Upper lobe of left lung (tissue), 6 donors: ENCODE results near the gene NR2C2. TPM values are rescaled to one million over a fixed set of nuclear protein-coding genes. Genes with fewer than 3 reads are reported as not detected.

Experiments used
- ATAC-seq, 2 donors: fragments of 200-7000 bp; cut with Tn5 transposase; one replicate each; pipeline ENCODE4 v1.9.1; 2022; ENCODE audit warnings: mild to moderate bottlenecking in 2 of 2, moderate library complexity in 2 of 2; ENCODE audit not compliant: low FRiP score in 2 of 2
- DNase-seq, 2 donors: peaks; one replicate each; pipeline ENCODE4 v3.0.0-alpha.2; 2019 to 2020
- H3K27ac ChIP-seq, 4 donors: fragments of 200-600 bp; sonication (generic); one replicate each; pipeline ENCODE4 v1.5.1; 2016 to 2019
- H3K27me3 ChIP-seq, 4 donors: fragments of 200-600 bp; sonication (generic); one replicate each; pipeline ENCODE4 v1.5.1; 2017 to 2019
- H3K36me3 ChIP-seq, 4 donors: fragments of 200-600 bp; sonication (generic); one replicate each; pipeline ENCODE4 v1.5.1; 2016 to 2019
- H3K4me1 ChIP-seq, 4 donors: fragments of 200-600 bp; sonication (generic); one replicate each; pipeline ENCODE4 v1.5.1; 2018 to 2019
- H3K4me3 ChIP-seq, 4 donors: fragments of 200-600 bp; sonication (generic); one replicate each; pipeline ENCODE4 v1.5.1; 2017 to 2019; ENCODE audit warnings: mild to moderate bottlenecking in 2 of 4, moderate library complexity in 1 of 4
- H3K9me3 ChIP-seq, 4 donors: fragments of 200-600 bp; sonication (generic); one replicate each; pipeline ENCODE4 v1.5.1; 2018 to 2019
- CTCF ChIP-seq, 6 experiments: fragments of 450-650 bp in 4 of 6; fragments of 200-600 bp in 2 of 6; sonication (generic) in 2 of 6; IDR thresholded peaks; one replicate each; pipeline ENCODE4 v1.5.1; 2016 to 2019; ENCODE audit warnings: antibody characterized with exemption in 6 of 6
- EP300 ChIP-seq, 4 donors: sonication (generic); formaldehyde crosslinking; IDR thresholded peaks; one replicate each; pipeline ENCODE4 v1.5.1; 2017; ENCODE audit warnings: antibody characterized with exemption in 4 of 4, control low read depth in 2 of 4
- POLR2A ChIP-seq, 4 donors: fragments of 450-650 bp; IDR thresholded peaks; one replicate each; pipeline ENCODE4 v1.5.1; 2016 to 2017; ENCODE audit warnings: antibody characterized with exemption in 4 of 4, mild to moderate bottlenecking in 2 of 4
- POLR2AphosphoS5 ChIP-seq, 2 donors: sonication (generic); formaldehyde crosslinking; IDR thresholded peaks; one replicate each; pipeline ENCODE4 v1.5.1; 2017; ENCODE audit warnings: antibody characterized with exemption in 2 of 2
- WGBS, 2 donors: methylation state at CpG; one replicate each; pipeline ENCODE4 v1.1.5; 2017 to 2018; 5-methylcytosine and 5-hydroxymethylcytosine counted together
- total RNA-seq, 6 donors: library from RNA; depleted of rRNA in 4 of 6; stranded (reverse); fragments of >200 nt in 4 of 6; gene quantifications; one replicate each; pipeline versions ENCODE4 v1.1.0 to v1.2.1, GENCODE V29; 2016 to 2021
- donor health status: DM: no; HTN: no; CAD: no; lungs with moderate emphysema.
- donor health status: DM: no; HTN: yes; CAD: no; lungs with severe emphysema.

Gene NR2C2
- total RNA-seq, 6 donors from 2014 or later: 24.9 to 54.0 (median 46.6) TPM

GRCh38 chr3:15015456-15015855, 68.1 kb downstream of the NR2C2 start:
- H3K36me3 ChIP-seq: peaks cover 17 to 83% (median 57%) of the 10 kb centered on the region in 4 donors
- no peak for DNase-seq
- no peak for TF ChIP-seq EP300 (IDR thresholded peaks at IDR 0.05)
- TF ChIP-seq POLR2AphosphoS5 (IDR thresholded peaks at IDR 0.05): no peak
- TF ChIP-seq POLR2A (IDR thresholded peaks at IDR 0.05): no peak
- TF ChIP-seq CTCF (IDR thresholded peaks at IDR 0.05): no peak
- H3K9me3 ChIP-seq: no peaks in the 10 kb centered on the region
- H3K4me1 ChIP-seq: no peaks in the 10 kb centered on the region
- H3K27ac ChIP-seq: no peak overlapping the region
- no peak for ATAC-seq
- WGBS, 2 donors: 85 to 87% methylated on average over 4 of the region's 4 CpGs
- H3K4me3 ChIP-seq: no peak overlapping the region
- H3K27me3 ChIP-seq: no peaks in the 10 kb centered on the region

DNA sequence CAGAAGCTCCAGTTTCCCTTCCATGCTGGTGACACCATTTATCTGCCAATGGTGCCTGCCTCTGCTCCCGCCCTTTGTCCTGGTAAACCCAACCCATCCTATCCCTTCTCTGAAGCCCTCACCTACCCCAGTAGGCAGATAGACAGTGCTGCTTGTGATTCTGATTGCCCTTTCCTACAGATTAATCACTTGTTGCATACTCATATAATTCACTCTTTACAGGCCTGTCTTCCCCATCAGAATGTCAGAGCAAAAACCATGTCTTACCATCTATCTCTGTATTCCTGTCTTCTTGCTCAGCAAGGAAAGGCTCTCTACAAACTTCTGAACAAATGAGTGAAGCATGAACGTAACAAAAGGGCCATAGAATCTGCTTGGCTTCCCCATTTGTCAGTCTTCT, 69.8 kb downstream of the NR2C2 start:
- no peak for ATAC-seq
- WGBS, 2 donors: 98 to 100% methylated on average over 2 of the region's 2 CpGs
- peaks cover 23 to 93% (median 71%) of the 10 kb centered on the region in 4 donors for H3K36me3 ChIP-seq

GRCh38 chr3:15023249-15023648, 75.9 kb downstream of the NR2C2 start:
- ATAC-seq: no peak
- WGBS, 2 donors: 66 to 80% methylated on average over 5 of the region's 5 CpGs
- peaks cover 18 to 97% (median 78%) of the 10 kb centered on the region in 4 donors for H3K36me3 ChIP-seq

More for the DNA sequence above, 69.8 kb downstream of the NR2C2 start:
- Histone ChIP-seq H3K4me3 (no peak overlapping the region), H3K27ac (no peak overlapping the region), H3K4me1 (no peaks in the 10 kb centered on the region), H3K27me3 (no peaks in the 10 kb centered on the region), H3K9me3 (no peaks in the 10 kb centered on the region)
- DNase-seq: no peak
- TF ChIP-seq EP300 (IDR thresholded peaks at IDR 0.05) (no peak), CTCF (IDR thresholded peaks at IDR 0.05) (no peak), POLR2AphosphoS5 (IDR thresholded peaks at IDR 0.05) (no peak), POLR2A (IDR thresholded peaks at IDR 0.05) (no peak)

GRCh38 chr3:15023719-15024118, 76.3 kb downstream of the NR2C2 start:
- TF ChIP-seq POLR2A (IDR thresholded peaks at IDR 0.05) (no peak), POLR2AphosphoS5 (IDR thresholded peaks at IDR 0.05) (no peak), CTCF (IDR thresholded peaks at IDR 0.05) (no peak), EP300 (IDR thresholded peaks at IDR 0.05) (no peak)
- Histone ChIP-seq H3K27ac (no peak overlapping the region), H3K4me3 (no peak overlapping the region), H3K9me3 (no peaks in the 10 kb centered on the region), H3K27me3 (no peaks in the 10 kb centered on the region), H3K4me1 (no peaks in the 10 kb centered on the region), H3K36me3 (peaks cover 16 to 97% (median 78%) of the 10 kb centered on the region in 4 donors)
- ATAC-seq: no peak
- DNase-seq: no peak
- WGBS, 2 donors: 91 to 94% methylated on average over 2 of the region's 2 CpGs

More at GRCh38 chr3:15023249-15023648, 75.9 kb downstream of the NR2C2 start:
- Histone ChIP-seq H3K4me1 (no peaks in the 10 kb centered on the region), H3K27me3 (no peaks in the 10 kb centered on the region), H3K4me3 (no peak overlapping the region), H3K9me3 (no peaks in the 10 kb centered on the region), H3K27ac (no peak overlapping the region)
- no peak for TF ChIP-seq POLR2AphosphoS5 (IDR thresholded peaks at IDR 0.05)
- no peak for TF ChIP-seq CTCF (IDR thresholded peaks at IDR 0.05)
- no peak for TF ChIP-seq POLR2A (IDR thresholded peaks at IDR 0.05)
- TF ChIP-seq EP300 (IDR thresholded peaks at IDR 0.05): no peak
- DNase-seq: no peak

DNA sequence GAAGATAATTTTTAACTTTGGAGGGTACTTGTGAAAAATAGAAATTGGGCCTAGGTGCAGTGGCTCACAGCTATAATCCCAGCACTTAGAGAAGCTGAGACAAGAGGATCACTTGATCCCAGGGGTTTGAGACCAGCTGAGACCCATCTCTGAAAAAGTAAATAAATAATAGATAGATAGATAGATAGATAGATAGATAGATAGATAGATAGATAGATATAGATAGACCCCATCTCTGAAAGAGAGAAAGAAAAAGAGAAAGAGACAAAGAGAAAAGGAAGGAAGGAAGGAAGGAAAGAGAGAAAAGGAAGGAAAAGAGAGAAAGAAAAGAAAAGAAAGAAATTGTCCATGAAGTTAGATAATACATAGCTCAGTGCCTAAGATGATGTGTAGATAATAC, 82.2 kb downstream of the NR2C2 start:
- Histone ChIP-seq H3K4me1 (no peaks in the 10 kb centered on the region), H3K27me3 (no peaks in the 10 kb centered on the region), H3K27ac (no peak overlapping the region), H3K9me3 (no peaks in the 10 kb centered on the region), H3K4me3 (no peak overlapping the region), H3K36me3 (peaks cover 22 to 99% (median 85%) of the 10 kb centered on the region in 4 donors)
- ATAC-seq (no peak), DNase-seq (no peak)
- TF ChIP-seq EP300 (IDR thresholded peaks at IDR 0.05) (no peak), CTCF (IDR thresholded peaks at IDR 0.05) (no peak), POLR2AphosphoS5 (IDR thresholded peaks at IDR 0.05) (no peak), POLR2A (IDR thresholded peaks at IDR 0.05) (no peak)
